CD8-positive, alpha-beta memory T cell (primary cell): ENCODE measurements around the gene PEF1. TPM values are rescaled to one million over a fixed set of nuclear protein-coding genes. Genes with fewer than 3 reads are reported as not detected.

Experiments used
- CTCF ChIA-PET: fragments of 350-600 bp; sonication (Branson Sonifier 250); formaldehyde crosslinking; loops from one replicate; lab custom pipeline; 2021; ENCODE audit warnings: antibody characterized with exemption; lab: Charles Lee
- POLR2A ChIA-PET: fragments of 350-600 bp; sonication (Branson Sonifier 250); formaldehyde crosslinking; loops from one replicate; lab custom pipeline; 2021; ENCODE audit warnings: antibody characterized with exemption; lab: Charles Lee
- DNase-seq, 5 donors: peaks; one replicate each; pipeline versions ENCODE4 v3.0.0 to v3.0.0-alpha.2; 2020 to 2022; ENCODE audit warnings: mixed read lengths in 1 of 5
- H3K27ac ChIP-seq: one replicate; pipeline ENCODE4 v1.7.0; 2013; ENCODE audit warnings: low read depth, mild to moderate bottlenecking, low read length, moderate library complexity
- H3K27me3 ChIP-seq: 2 replicates; pipeline ENCODE4 v1.7.0; 2013; ENCODE audit warnings: low read length, mild to moderate bottlenecking; ENCODE audit not compliant: insufficient read depth, poor library complexity, severe bottlenecking
- H3K36me3 ChIP-seq: 2 replicates; pipeline ENCODE4 v1.7.0; 2013; ENCODE audit warnings: mild to moderate bottlenecking, low read length, moderate library complexity; ENCODE audit not compliant: insufficient read depth
- H3K4me1 ChIP-seq: 2 replicates; pipeline ENCODE4 v1.7.0; 2013; ENCODE audit warnings: mild to moderate bottlenecking, low read length, moderate library complexity; ENCODE audit not compliant: insufficient read depth
- H3K4me3 ChIP-seq: 2 replicates; pipeline ENCODE4 v1.7.0; 2013; ENCODE audit warnings: mild to moderate bottlenecking, low read length
- H3K9me3 ChIP-seq: 2 replicates; pipeline ENCODE4 v1.7.0; 2013; ENCODE audit warnings: mild to moderate bottlenecking, low read length
- H3K27ac Mint-ChIP-seq, 8 donors: one replicate each; pipeline ENCODE4 v1.8.0; 2020 to 2021; ENCODE audit warnings: mixed read lengths in 8 of 8, mild to moderate bottlenecking in 6 of 8, inconsistent platforms in 3 of 8, moderate library complexity in 3 of 8
- H3K27me3 Mint-ChIP-seq, 2 donors: one replicate each; pipeline ENCODE4 v1.8.0; 2020 to 2021; ENCODE audit warnings: mixed read lengths in 2 of 2, mild to moderate bottlenecking in 1 of 2, moderate library complexity in 1 of 2
- H3K36me3 Mint-ChIP-seq, 3 donors: one replicate each; pipeline ENCODE4 v1.8.0; 2020 to 2021; ENCODE audit warnings: mixed read lengths in 3 of 3, inconsistent platforms in 1 of 3, mild to moderate bottlenecking in 1 of 3
- H3K4me1 Mint-ChIP-seq, 3 donors: one replicate each; pipeline ENCODE4 v1.8.0; 2020 to 2021; ENCODE audit warnings: mixed read lengths in 3 of 3, inconsistent platforms in 1 of 3, mild to moderate bottlenecking in 1 of 3
- H3K4me3 Mint-ChIP-seq, 7 donors: one replicate each; pipeline ENCODE4 v1.8.0; 2020 to 2021; ENCODE audit warnings: mixed read lengths in 7 of 7, mild to moderate bottlenecking in 6 of 7, moderate library complexity in 4 of 7, inconsistent platforms in 2 of 7
- H3K9me3 Mint-ChIP-seq, 5 donors: one replicate each; pipeline ENCODE4 v1.8.0; 2020 to 2022; ENCODE audit warnings: mixed read lengths in 5 of 5, mild to moderate bottlenecking in 3 of 5, moderate library complexity in 2 of 5, inconsistent platforms in 1 of 5
- polyA plus RNA-seq: library from polyadenylated mRNA; unstranded; fragments of 300-500 nt; fragmentation: Illumina TruSeq; gene quantifications from one replicate; pipeline ENCODE4 v1.2.3, GENCODE V29; 2021
- total RNA-seq, 2 experiments: library from RNA; stranded (reverse); gene quantifications; one replicate each; pipeline ENCODE4 v1.2.3, GENCODE V29; 2021

Gene PEF1
- total and polyA plus RNA-seq, 3 experiments from 2014 or later = 67.9 to 98.9 (median 69.9) TPM

DNA sequence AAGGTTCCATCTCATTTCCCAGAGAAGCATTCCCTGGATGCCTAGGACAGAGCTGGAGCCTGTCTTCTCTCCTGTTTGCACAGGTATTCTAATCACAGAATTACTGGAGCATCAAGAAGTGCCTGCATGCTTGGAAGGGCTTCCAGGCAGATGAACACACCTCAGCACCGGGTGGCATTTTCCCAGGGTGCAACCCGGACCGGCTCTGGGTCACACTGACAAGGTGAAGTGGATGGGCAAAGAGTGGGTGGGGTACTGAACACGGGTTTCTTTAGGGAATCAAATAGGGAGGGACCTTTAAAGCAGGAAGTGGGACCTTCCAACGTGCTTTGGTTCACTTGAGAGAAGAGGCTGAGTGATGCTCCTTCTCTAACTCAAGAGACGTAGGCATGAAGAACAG lies 7.1 kb upstream of the PEF1 start:
- H3K36me3 ChIP-seq = no peaks in the 10 kb centered on the region
- Mint-ChIP-seq H3K4me1 (peaks cover 2 to 6% (median 2%) of the 10 kb centered on the region in 3 donors), H3K27ac (no peak overlapping the region), H3K36me3 (peaks cover 0 to 2% (median 0%) of the 10 kb centered on the region in 3 donors), H3K4me3 (no peak overlapping the region), H3K9me3 (no peaks in the 10 kb centered on the region), H3K27me3 (peaks cover 0 to 3% of the 10 kb centered on the region in 2 donors)
- no peak overlapping the region for H3K4me3 ChIP-seq
- ChIA-PET CTCF (interaction anchor here (0.9 kb wide), 1 partner anchor 12 kb away, joined by 3 read pairs; no protein-coding TSS in a partner anchor), POLR2A (no interaction called here)
- H3K9me3 ChIP-seq = no peaks in the 10 kb centered on the region
- no peaks in the 10 kb centered on the region for H3K4me1 ChIP-seq
- DNase-seq = no peak
- no peaks in the 10 kb centered on the region for H3K27me3 ChIP-seq
- no peak overlapping the region for H3K27ac ChIP-seq

- peaks cover 0 to 2% (median 0%) of the 10 kb centered on the region in 3 donors for H3K36me3 Mint-ChIP-seq
- ChIA-PET POLR2A (no interaction called here), CTCF (no interaction called here)
- H3K27me3 Mint-ChIP-seq = peaks cover 0 to 3% of the 10 kb centered on the region in 2 donors
- H3K4me3 ChIP-seq = no peak overlapping the region
- no peaks in the 10 kb centered on the region for H3K4me1 ChIP-seq
- peak overlapping the region in 1 of 7 donors; percentile 28 for H3K4me3 Mint-ChIP-seq
- H3K27me3 ChIP-seq = no peaks in the 10 kb centered on the region
- H3K36me3 ChIP-seq = no peaks in the 10 kb centered on the region
- H3K4me1 Mint-ChIP-seq = peaks cover 5 to 13% (median 8%) of the 10 kb centered on the region in 3 donors
- H3K27ac Mint-ChIP-seq = peak overlapping the region in 1 of 8 donors; percentile 48
- H3K9me3 Mint-ChIP-seq = no peaks in the 10 kb centered on the region
- H3K9me3 ChIP-seq = no peaks in the 10 kb centered on the region
- H3K27ac ChIP-seq = no peak overlapping the region
- no peak for DNase-seq
Observed at GRCh38 chr1:31651089-31651420, 6.4 kb upstream of the PEF1 start.

GRCh38 chr1:31650161-31651088 lies 5.7 kb upstream of the PEF1 start:
- Mint-ChIP-seq H3K36me3 (peaks cover 0 to 2% (median 0%) of the 10 kb centered on the region in 3 donors), H3K9me3 (no peaks in the 10 kb centered on the region), H3K27me3 (peaks cover 0 to under 1% of the 10 kb centered on the region in 2 donors), H3K4me1 (peaks cover 11 to 19% (median 14%) of the 10 kb centered on the region in 3 donors), H3K4me3 (peak overlapping the region in 1 of 7 donors; percentile 55), H3K27ac (peak overlapping the region in 2 of 8 donors; percentile 48 to 83)
- no peak overlapping the region for H3K27ac ChIP-seq
- ChIA-PET POLR2A (no interaction called here), CTCF (no interaction called here)
- no peaks in the 10 kb centered on the region for H3K9me3 ChIP-seq
- no peaks in the 10 kb centered on the region for H3K36me3 ChIP-seq
- H3K4me3 ChIP-seq = no peak overlapping the region
- DNase-seq = no peak
- peaks cover 6% of the 10 kb centered on the region for H3K4me1 ChIP-seq
- H3K27me3 ChIP-seq = no peaks in the 10 kb centered on the region

DNA sequence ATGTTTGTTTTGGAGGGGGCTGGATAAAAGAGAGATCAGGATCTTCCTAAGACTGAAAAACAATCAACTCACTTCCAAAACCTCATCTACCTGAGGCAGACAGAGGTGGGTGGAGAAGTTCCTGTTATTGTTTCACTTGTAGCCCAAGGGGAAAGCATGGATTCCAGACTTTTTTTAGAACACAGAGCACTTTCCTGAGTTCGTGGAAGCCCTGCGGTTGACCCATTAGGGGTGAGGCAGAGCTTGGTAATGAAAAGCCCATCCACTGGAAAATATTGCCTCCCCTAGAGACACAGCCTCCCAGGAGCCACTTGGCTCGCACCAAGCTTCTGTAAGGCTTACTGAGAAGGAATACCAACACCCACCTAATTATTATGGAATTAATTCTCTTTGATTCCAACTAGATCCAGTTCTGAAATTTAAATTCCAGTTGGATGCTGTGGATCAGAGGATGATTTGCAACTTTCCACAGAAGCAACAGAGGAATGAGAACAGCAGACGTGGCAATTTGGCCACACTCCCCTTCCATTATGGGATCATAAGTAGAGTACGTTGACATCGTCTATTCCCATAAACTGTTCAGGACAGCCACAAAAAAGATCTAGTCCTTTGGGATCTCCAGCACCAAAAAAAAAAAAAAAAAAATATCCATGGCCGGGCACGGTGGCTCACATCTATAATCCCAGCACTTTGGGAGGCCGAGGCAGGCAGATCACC lies 4.1 kb upstream of the PEF1 start:
- H3K9me3 Mint-ChIP-seq = no peaks in the 10 kb centered on the region
- CTCF ChIA-PET = no interaction called here
- H3K27ac Mint-ChIP-seq = peak overlapping the region in 2 of 8 donors; percentile 47 to 71

GRCh38 chr1:31648190-31648589 lies 3.5 kb upstream of the PEF1 start:
- Mint-ChIP-seq H3K27ac (peak overlapping the region in 3 of 8 donors; percentile 11 to 47 (median 18)), H3K4me1 (peaks cover 32 to 38% (median 36%) of the 10 kb centered on the region in 3 donors), H3K36me3 (peaks cover 0 to 11% (median 2%) of the 10 kb centered on the region in 3 donors), H3K4me3 (peak overlapping the region in 1 of 7 donors; percentile 39), H3K9me3 (no peaks in the 10 kb centered on the region), H3K27me3 (no peaks in the 10 kb centered on the region)
- CTCF ChIA-PET = no interaction called here
- H3K27me3 ChIP-seq = no peaks in the 10 kb centered on the region
- H3K27ac ChIP-seq = no peak overlapping the region
- no peak for DNase-seq
- no peak overlapping the region for H3K4me3 ChIP-seq
- no peaks in the 10 kb centered on the region for H3K36me3 ChIP-seq
- H3K4me1 ChIP-seq = peaks cover 20% of the 10 kb centered on the region
- POLR2A ChIA-PET = no interaction called here
- H3K9me3 ChIP-seq = no peaks in the 10 kb centered on the region

More for the DNA sequence above, 4.1 kb upstream of the PEF1 start:
- Histone ChIP-seq H3K9me3 (no peaks in the 10 kb centered on the region), H3K36me3 (no peaks in the 10 kb centered on the region), H3K27me3 (no peaks in the 10 kb centered on the region), H3K27ac (no peak overlapping the region), H3K4me3 (no peak overlapping the region), H3K4me1 (peaks cover 14% of the 10 kb centered on the region)
- Mint-ChIP-seq H3K27me3 (no peaks in the 10 kb centered on the region), H3K36me3 (peaks cover 0 to 11% (median 2%) of the 10 kb centered on the region in 3 donors), H3K4me3 (peak overlapping the region in 1 of 7 donors; percentile 39), H3K4me1 (peaks cover 26 to 32% (median 30%) of the 10 kb centered on the region in 3 donors)
- POLR2A ChIA-PET = no interaction called here
- DNase-seq = no peak

DNA sequence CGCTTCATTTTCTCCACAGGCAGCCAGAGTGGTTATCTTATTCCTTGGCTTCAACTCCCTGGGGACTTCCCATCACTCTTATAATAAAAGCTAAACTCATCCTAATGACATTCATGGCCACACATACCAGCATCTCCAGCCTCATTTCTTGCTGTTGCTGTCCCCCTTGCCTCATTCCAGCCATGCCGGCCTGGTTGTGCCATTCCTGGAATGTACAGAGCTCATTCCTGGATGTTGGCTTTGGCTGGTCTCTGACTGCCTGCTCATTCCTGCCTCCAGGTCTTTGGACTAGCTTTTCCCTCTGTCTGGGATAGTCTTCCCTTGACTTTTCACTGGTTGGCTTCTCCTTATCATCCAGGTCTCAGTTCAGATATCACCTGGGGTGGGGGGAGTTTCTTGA lies 2.4 kb upstream of the PEF1 start:
- no peaks in the 10 kb centered on the region for H3K36me3 ChIP-seq
- POLR2A ChIA-PET = no interaction called here
- CTCF ChIA-PET = no interaction called here
- H3K4me3 Mint-ChIP-seq = peak overlapping the region in 5 of 7 donors; percentile 6 to 99 (median 41)
- no peaks in the 10 kb centered on the region for H3K9me3 Mint-ChIP-seq
- no peak overlapping the region for H3K4me3 ChIP-seq
- no peak overlapping the region for H3K27ac ChIP-seq
- H3K27me3 ChIP-seq = no peaks in the 10 kb centered on the region
- peaks cover 30% of the 10 kb centered on the region for H3K4me1 ChIP-seq
- no peaks in the 10 kb centered on the region for H3K9me3 ChIP-seq
- H3K27ac Mint-ChIP-seq = peak overlapping the region in 5 of 8 donors; percentile 32 to 100 (median 69)
- no peak for DNase-seq
- no peaks in the 10 kb centered on the region for H3K27me3 Mint-ChIP-seq
- peaks cover 0 to 11% (median 2%) of the 10 kb centered on the region in 3 donors for H3K36me3 Mint-ChIP-seq
- peaks cover 32 to 44% (median 42%) of the 10 kb centered on the region in 3 donors for H3K4me1 Mint-ChIP-seq

- CTCF ChIA-PET = interaction anchor here (1.3 kb wide), 1 partner anchor 143 kb away, joined by 3 read pairs; no protein-coding TSS in a partner anchor
- Histone ChIP-seq H3K36me3 (no peaks in the 10 kb centered on the region), H3K9me3 (no peaks in the 10 kb centered on the region), H3K27me3 (no peaks in the 10 kb centered on the region), H3K4me1 (peaks cover 32% of the 10 kb centered on the region), H3K27ac (no peak overlapping the region), H3K4me3 (no peak overlapping the region)
- Mint-ChIP-seq H3K9me3 (no peaks in the 10 kb centered on the region), H3K4me3 (peak overlapping the region; percentile 98 to 100 (median 100)), H3K4me1 (peaks cover 32 to 44% (median 42%) of the 10 kb centered on the region in 3 donors), H3K36me3 (peaks cover 0 to 11% (median 2%) of the 10 kb centered on the region in 3 donors), H3K27ac (peak overlapping the region; percentile 99 to 100 (median 100)), H3K27me3 (no peaks in the 10 kb centered on the region)
- DNase-seq = no peak
- POLR2A ChIA-PET = no interaction called here
Observed at GRCh38 chr1:31646259-31646960, 1.7 kb upstream of the PEF1 start.
